Fibroblast of mammary gland (primary cell): Measurements from ENCODE around the gene LMTK3.

Experiments
- DNase-seq: peaks from one replicate; pipeline ENCODE4 v3.0.0-alpha.2; 2010; ENCODE audit warnings: low read depth
- H3K4me3 ChIP-seq: 2 replicates; pipeline ENCODE4 v1.5.1; 2011; ENCODE audit warnings: low read depth, mild to moderate bottlenecking, low read length, moderate library complexity; ENCODE audit not compliant: control insufficient read depth
- TF ChIP-seq, protein P1 (sequence below): conservative IDR thresholded peaks from 2 replicates; pipeline ENCODE4 v1.5.1; 2011; ENCODE audit warnings: low read depth, low read length, inconsistent platforms; ENCODE audit not compliant: control insufficient read depth, insufficient read depth

The LMTK3 gene

DNA sequence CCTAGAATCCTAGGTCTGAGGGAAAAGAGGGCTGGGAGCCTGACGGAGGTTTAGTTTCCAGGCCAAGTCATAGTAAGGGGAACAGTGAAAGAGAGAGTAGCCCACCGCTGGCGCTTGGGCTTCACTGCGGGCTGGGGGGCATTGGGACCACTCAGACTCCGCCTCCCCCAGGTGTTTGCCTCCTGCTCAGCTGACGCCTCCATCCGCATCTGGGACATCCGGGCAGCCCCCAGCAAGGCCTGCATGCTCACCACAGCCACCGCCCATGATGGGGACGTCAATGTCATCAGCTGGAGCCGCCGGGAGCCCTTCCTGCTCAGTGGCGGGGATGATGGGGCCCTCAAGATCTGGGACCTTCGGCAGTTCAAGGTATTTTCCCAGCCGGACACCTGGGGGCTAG is 60.8 kb downstream of the LMTK3 start:
- no peak overlapping the region for H3K4me3 ChIP-seq
- TF ChIP-seq, protein P1, sequence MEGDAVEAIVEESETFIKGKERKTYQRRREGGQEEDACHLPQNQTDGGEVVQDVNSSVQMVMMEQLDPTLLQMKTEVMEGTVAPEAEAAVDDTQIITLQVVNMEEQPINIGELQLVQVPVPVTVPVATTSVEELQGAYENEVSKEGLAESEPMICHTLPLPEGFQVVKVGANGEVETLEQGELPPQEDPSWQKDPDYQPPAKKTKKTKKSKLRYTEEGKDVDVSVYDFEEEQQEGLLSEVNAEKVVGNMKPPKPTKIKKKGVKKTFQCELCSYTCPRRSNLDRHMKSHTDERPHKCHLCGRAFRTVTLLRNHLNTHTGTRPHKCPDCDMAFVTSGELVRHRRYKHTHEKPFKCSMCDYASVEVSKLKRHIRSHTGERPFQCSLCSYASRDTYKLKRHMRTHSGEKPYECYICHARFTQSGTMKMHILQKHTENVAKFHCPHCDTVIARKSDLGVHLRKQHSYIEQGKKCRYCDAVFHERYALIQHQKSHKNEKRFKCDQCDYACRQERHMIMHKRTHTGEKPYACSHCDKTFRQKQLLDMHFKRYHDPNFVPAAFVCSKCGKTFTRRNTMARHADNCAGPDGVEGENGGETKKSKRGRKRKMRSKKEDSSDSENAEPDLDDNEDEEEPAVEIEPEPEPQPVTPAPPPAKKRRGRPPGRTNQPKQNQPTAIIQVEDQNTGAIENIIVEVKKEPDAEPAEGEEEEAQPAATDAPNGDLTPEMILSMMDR = no peak
- no peak for DNase-seq

DNA sequence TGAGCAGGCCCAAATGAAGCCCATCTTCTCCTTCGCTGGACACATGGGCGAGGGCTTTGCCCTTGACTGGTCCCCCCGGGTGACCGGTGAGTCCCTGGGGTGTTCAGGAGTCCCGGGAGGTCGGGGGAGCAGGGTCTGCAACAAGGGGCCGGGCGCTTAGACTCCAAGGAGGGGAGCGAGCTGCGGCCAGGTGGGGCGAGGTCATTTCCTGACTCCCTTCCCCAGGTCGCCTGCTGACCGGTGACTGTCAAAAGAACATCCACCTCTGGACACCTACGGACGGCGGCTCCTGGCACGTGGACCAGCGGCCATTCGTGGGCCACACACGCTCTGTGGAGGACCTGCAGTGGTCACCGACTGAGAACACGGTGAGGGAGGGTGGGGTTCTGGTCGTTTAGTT is 61.2 kb downstream of the LMTK3 start:
- H3K4me3 ChIP-seq = no peak overlapping the region
- DNase-seq = no peak
- TF ChIP-seq, protein P1 = no peak

GRCh38 chr19:48448563-48448962 is 63.1 kb downstream of the LMTK3 start:
- no peak for DNase-seq
- H3K4me3 ChIP-seq = no peak overlapping the region
- TF ChIP-seq, protein P1 = no peak

- H3K4me3 ChIP-seq = peak overlapping the region; percentile 98
- TF ChIP-seq, protein P1 = no peak
- no peak for DNase-seq
Observed at GRCh38 chr19:48446579-48446978, 65.1 kb downstream of the LMTK3 start.

DNA sequence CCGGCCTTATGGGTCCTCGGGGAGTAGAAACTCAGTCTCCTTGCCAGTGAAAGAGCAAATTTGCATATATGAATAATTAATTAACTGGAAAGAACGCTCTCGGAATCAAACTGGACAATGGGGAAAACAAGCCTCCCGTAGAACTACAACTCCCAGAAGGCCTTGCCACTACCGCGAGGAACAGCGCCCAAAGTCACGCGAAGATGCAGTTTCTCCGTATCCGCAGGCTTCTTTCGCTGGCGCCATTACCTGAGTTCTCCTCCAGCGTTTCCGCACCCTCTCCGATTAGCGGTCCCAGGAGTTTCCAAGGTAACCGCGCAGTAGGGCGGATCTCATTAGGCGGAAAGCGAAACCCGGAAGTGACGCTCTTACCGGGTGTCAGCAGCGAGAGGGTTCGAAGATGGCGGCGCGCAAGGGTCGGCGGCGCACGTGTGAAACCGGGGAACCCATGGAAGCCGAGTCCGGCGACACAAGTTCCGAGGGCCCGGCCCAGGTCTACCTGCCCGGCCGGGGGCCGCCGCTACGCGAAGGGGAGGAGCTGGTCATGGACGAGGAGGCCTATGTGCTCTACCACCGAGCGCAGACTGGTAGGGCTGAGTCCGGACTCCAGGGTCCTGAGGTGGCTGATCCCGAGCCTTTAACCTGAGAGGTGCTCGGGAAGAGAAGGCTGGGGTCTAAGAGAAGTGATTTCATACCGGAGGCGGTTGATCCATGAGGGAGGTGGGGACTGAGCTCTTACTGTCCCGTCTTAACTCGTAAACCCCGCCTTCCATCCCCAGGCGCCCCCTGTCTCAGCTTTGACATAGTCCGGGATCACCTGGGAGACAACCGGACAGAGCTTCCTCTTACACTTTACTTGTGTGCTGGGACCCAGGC is 65.8 kb downstream of the LMTK3 start, which contains the start of gene GRWD1:
Gene GRWD1, plus strand, starts transcription at position 378 of the 876 bp plus-strand sequence. Its CDS starts 23 bp downstream, at position 401.
- TF ChIP-seq, protein P1 = no peak
- peak; percentile 94 for DNase-seq

GRCh38 chr19:48445256-48445605 is 66.4 kb downstream of the LMTK3 start:
- H3K4me3 ChIP-seq = peak overlapping the region; percentile 98
- DNase-seq = peak; percentile 96
- TF ChIP-seq, protein P1 = peak; percentile 87

More for the DNA sequence above, 65.8 kb downstream of the LMTK3 start, which contains the start of gene GRWD1:
- H3K4me3 ChIP-seq = peak within 1 kb of the TSS; percentile 98
